COLO829 (cell line): ENCODE measurements around the gene NPLOC4.

Experiments
- DNase-seq: peaks from one replicate; pipeline ENCODE4 v3.0.0; 2012; ENCODE audit warnings: low spot score

Gene NPLOC4

GRCh38 chr17:81518113-81518784 is 118.7 kb downstream of the NPLOC4 start:
- no peak for DNase-seq

GRCh38 chr17:81517339-81518112 is 119.4 kb downstream of the NPLOC4 start:
- DNase-seq = no peak

GRCh38 chr17:81517009-81517338 is 119.9 kb downstream of the NPLOC4 start:
- no peak for DNase-seq

GRCh38 chr17:81516439-81516838 is 120.5 kb downstream of the NPLOC4 start:
- DNase-seq = no peak

- no peak for DNase-seq
These were observed 121.3 kb downstream of the NPLOC4 start for GRCh38 chr17:81515530-81516041.

GRCh38 chr17:81514739-81515529 is 122.0 kb downstream of the NPLOC4 start:
- peak; percentile 48 for DNase-seq

GRCh38 chr17:81514489-81514738 is 122.5 kb downstream of the NPLOC4 start:
- DNase-seq = no peak

- peak; percentile 52 for DNase-seq
These were observed 123.0 kb downstream of the NPLOC4 start for GRCh38 chr17:81513753-81514488.

GRCh38 chr17:81513372-81513752 is 123.5 kb downstream of the NPLOC4 start:
- DNase-seq = peak; percentile 49

GRCh38 chr17:81512562-81513371 is 124.1 kb downstream of the NPLOC4 start, which contains the start of gene ACTG1:
Gene ACTG1 (minus strand): TSS chr17:81512799. CDS start chr17:81512354, 445 bp downstream.
- DNase-seq = peak; percentile 95

GRCh38 chr17:81511804-81512561 is 124.9 kb downstream of the NPLOC4 start:
- DNase-seq = no peak

- no peak for DNase-seq
These were observed 125.4 kb downstream of the NPLOC4 start for GRCh38 chr17:81511554-81511803.

GRCh38 chr17:81510785-81511553 is 125.9 kb downstream of the NPLOC4 start:
- no peak for DNase-seq

- DNase-seq = no peak
These were observed 126.7 kb downstream of the NPLOC4 start for GRCh38 chr17:81509972-81510784.

GRCh38 chr17:81509207-81509971 is 127.5 kb downstream of the NPLOC4 start:
- DNase-seq = no peak

GRCh38 chr17:81508639-81509206 is 128.2 kb downstream of the NPLOC4 start:
- DNase-seq = no peak
